K562 (cell line): ENCODE measurements around the gene CCDC7. TPM values are rescaled to one million over a fixed set of nuclear protein-coding genes. Genes with fewer than 3 reads are reported as not detected.

ENCODE experiments used
- ATAC-seq: fragments of 200-7000 bp; cut with Tn5 transposase; 3 replicates; pipeline ENCODE4 v1.9.1; 2020; ENCODE audit warnings: moderate library complexity
- BruUV-seq: library from RNA; stranded (reverse); fragments of 400-500 nt; replicated peaks from 2 replicates; lab custom pipeline; 2021; lab: Mats Ljungman, UMichigan
- CTCF ChIA-PET: fragments of 300-600 bp; formaldehyde crosslinking; extraction: SDS; loops from one replicate; lab custom pipeline; 2021; ENCODE audit warnings: low intra/inter-chr PET ratio; lab: Yijun Ruan, JAX
- POLR2A ChIA-PET: fragments of 300-600, 350-650 bp; sonication (Branson Sonifier 250); formaldehyde crosslinking; extraction: SDS; loops from one replicate; lab custom pipeline; 2021; ENCODE audit warnings: antibody characterized with exemption, inconsistent platforms; lab: Yijun Ruan, JAX
- DNase-seq, 4 experiments: peaks; one replicate each; pipeline versions ENCODE4 v3.0.0 to v3.0.0-alpha.2; 2011 to 2018; ENCODE audit warnings: low spot score in 3 of 4, mixed read lengths in 3 of 4; ENCODE audit errors: extremely low read depth in 1 of 4
- FAIRE-seq: peaks from 2 replicates; lab custom pipeline; 2011; peaks lifted over from hg19 to GRCh38; lab: Jason Lieb, UNC
- H2AFZ ChIP-seq: 2 replicates; pipeline ENCODE4 v1.6.0; 2011; ENCODE audit warnings: low read depth, low read length, control low read depth, inconsistent platforms
- H3K27ac ChIP-seq: fragments of 200-600 bp; 3 replicates; pipeline ENCODE4 v1.8.0; 2011; ENCODE audit warnings: low read depth, mild to moderate bottlenecking, control low read depth, inconsistent platforms, low read length, moderate library complexity, mixed read lengths; ENCODE audit errors: extremely low read depth
- H3K27me3 ChIP-seq, 2 experiments: fragments of 300-600 bp in 1 of 2; 2 replicates in 1 of 2; 3 replicates in 1 of 2; pipeline versions ENCODE4 v1.6.0 to v1.8.0; 2011; ENCODE audit warnings: inconsistent platforms in 2 of 2, low read length in 2 of 2, mild to moderate bottlenecking in 1 of 2, mixed read lengths in 1 of 2, moderate library complexity in 1 of 2; ENCODE audit not compliant: control insufficient read depth in 2 of 2, insufficient read depth in 2 of 2
- H3K36me3 ChIP-seq: fragments of 300-600 bp; 3 replicates; pipeline ENCODE4 v1.8.0; 2011; ENCODE audit warnings: mild to moderate bottlenecking, low read length, inconsistent platforms; ENCODE audit not compliant: control insufficient read depth, insufficient read depth
- H3K4me1 ChIP-seq, 2 experiments: fragments of 200-600 bp in 1 of 2; replicated peaks in 1 of 2; 2 replicates in 1 of 2; 3 replicates in 1 of 2; pipeline versions ENCODE4 v1.5.1 to v1.8.0; 2011; ENCODE audit warnings: inconsistent platforms in 2 of 2, low read length in 2 of 2, mild to moderate bottlenecking in 1 of 2, mixed read lengths in 1 of 2, moderate library complexity in 1 of 2; ENCODE audit not compliant: control insufficient read depth in 2 of 2, insufficient read depth in 2 of 2
- H3K4me2 ChIP-seq: 2 replicates; pipeline ENCODE4 v1.6.1; 2011; ENCODE audit warnings: low read length, control low read depth, inconsistent platforms, mixed read lengths; ENCODE audit not compliant: insufficient read depth
- H3K4me3 ChIP-seq: fragments of 200-600 bp; sonication (generic), shearing (Covaris generic); 2 replicates; pipeline ENCODE4 v1.5.1; 2016; ENCODE audit warnings: control low read depth, inconsistent platforms
- H3K79me2 ChIP-seq: fragments of 200-600 bp; 3 replicates; pipeline ENCODE4 v1.8.0; 2011; ENCODE audit warnings: low read length, inconsistent platforms; ENCODE audit not compliant: control insufficient read depth, insufficient read depth
- H3K9ac ChIP-seq, 2 experiments: 2 replicates each; pipeline versions ENCODE4 v1.6.0 to v1.6.1; 2011; ENCODE audit warnings: low read depth in 2 of 2, low read length in 2 of 2, control low read depth in 1 of 2, inconsistent platforms in 1 of 2, mild to moderate bottlenecking in 1 of 2, mixed read lengths in 1 of 2; ENCODE audit not compliant: insufficient read depth in 1 of 2
- H3K9me1 ChIP-seq: one replicate; pipeline ENCODE4 v1.6.0; 2011; ENCODE audit warnings: inconsistent platforms, mild to moderate bottlenecking, low read length, moderate library complexity; ENCODE audit not compliant: control insufficient read depth, insufficient read depth
- H3K9me3 ChIP-seq: replicated peaks from 2 replicates; pipeline ENCODE4 v1.5.1; 2011; ENCODE audit warnings: low read depth, low read length, inconsistent platforms; ENCODE audit not compliant: control insufficient read depth, insufficient read depth
- H4K20me1 ChIP-seq: replicated peaks from 2 replicates; pipeline ENCODE4 v1.6.1; 2011; ENCODE audit warnings: low read length, inconsistent platforms, mixed read lengths; ENCODE audit not compliant: control insufficient read depth, insufficient read depth
- BRD4 ChIP-seq: fragments of 200-600 bp; sonication (generic); IDR thresholded peaks from 2 replicates; pipeline ENCODE4 v1.6.1; 2017; ENCODE audit warnings: inconsistent platforms
- EGR1 ChIP-seq: fragments of 450-650 bp; conservative IDR thresholded peaks from 2 replicates; pipeline ENCODE4 v1.6.1; 2017; ENCODE audit warnings: mild to moderate bottlenecking
- ETV6 ChIP-seq, 3 experiments: fragments of 150-350 bp in 1 of 3; sonication (generic) in 1 of 3; formaldehyde crosslinking in 1 of 3; IDR thresholded peaks; 2 replicates each; pipeline versions ENCODE4 v1.6.1 to v1.8.0; 2014 to 2022; ENCODE audit warnings: borderline replicate concordance in 2 of 3, low read depth in 2 of 3, antibody characterized with exemption in 1 of 3, low read length in 1 of 3, mild to moderate bottlenecking in 1 of 3, missing genetic modification reagents in 1 of 3
- PRPF4 ChIP-seq: fragments of 200-400 bp; formaldehyde crosslinking; IDR thresholded peaks from one replicate; pipeline ENCODE4 v1.6.1; 2017; ENCODE audit warnings: low read length, low read depth, mild to moderate bottlenecking; ENCODE audit not compliant: insufficient read depth, poor library complexity, severe bottlenecking
- WGBS: fragments of 100-300 bp; shearing (Covaris generic); methylation state at CpG from one replicate; pipeline ENCODE4 v1.1.6; 2016; ENCODE audit warnings: low coverage, mixed read lengths; ENCODE audit not compliant: insufficient coverage; ENCODE audit errors: missing lambda C conversion rate; 5-methylcytosine and 5-hydroxymethylcytosine counted together
- in situ Hi-C: fragments of 300-500 bp; cut with MboI; formaldehyde crosslinking; loops from 4 replicates; pipeline ENCODE4 v1.15.0; 2018; ENCODE audit warnings: inconsistent platforms, mixed read lengths
- intact Hi-C: fragments of 100-400 bp; cut with micrococcal nuclease; formaldehyde crosslinking; loops from 2 replicates; pipeline ENCODE4 v1.14.2; 2022
- polyA plus RNA-seq, 8 experiments: library from polyadenylated mRNA; depleted of rRNA in 4 of 8; stranded (reverse) in 5 of 8; unstranded in 3 of 8; fragments of >200 nt; fragmentation: Nextera tagmentation in 2 of 8; fragmentation: Illumina TruSeq in 1 of 8; extraction: Ambion mirVana in 2 of 8; extraction: Trizol in 1 of 8; gene quantifications; 2 replicates each; pipeline versions ENCODE4 v1.2.1 to v1.2.3, GENCODE V29; 2011 to 2014; ENCODE audit warnings: inconsistent platforms in 1 of 8, missing spikeins in 1 of 8
- total RNA-seq, 7 experiments: library from RNA; depleted of rRNA in 6 of 7; stranded (reverse); fragments of >200 nt in 6 of 7; fragmentation: Illumina TruSeq in 2 of 7; extraction: Trizol in 2 of 7; gene quantifications; 2 replicates each; pipeline versions ENCODE4 v1.2.1 to v1.2.3, GENCODE V29; 2011 to 2021; ENCODE audit warnings: low replicate concordance in 1 of 7
- TF ChIP-seq, protein P1 (sequence below): sonication (generic); formaldehyde crosslinking; IDR thresholded peaks from 2 replicates; pipeline ENCODE4 v1.8.0; 2022; ENCODE audit warnings: mild to moderate bottlenecking, missing genetic modification reagents, borderline replicate concordance

Gene CCDC7
- total and polyA plus RNA-seq, 9 of the 15 experiments (the other 6 are each of a cell fraction or from before 2014, with no cell fraction given), result 1.5 to 6.6 (median 2.7) TPM

DNA sequence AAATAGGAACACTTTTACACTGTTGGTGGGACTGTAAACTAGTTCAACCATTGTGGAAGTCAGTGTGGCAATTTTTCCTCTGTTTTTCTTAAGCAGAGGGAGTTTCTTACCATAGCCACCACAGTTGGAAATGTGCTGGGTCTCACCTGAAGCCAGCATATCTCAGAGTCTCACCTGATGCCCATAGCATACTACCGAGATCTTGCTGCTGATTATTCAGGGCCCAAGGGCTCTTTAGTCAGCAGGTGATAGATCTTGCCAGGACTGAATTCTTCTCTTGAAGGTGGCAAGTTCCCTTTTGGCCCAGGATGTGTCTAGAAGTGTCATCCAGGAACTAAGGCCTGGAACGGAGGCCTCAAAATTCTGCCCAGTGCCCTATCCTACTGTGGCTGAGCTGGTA is 215.4 kb downstream of the CCDC7 start:
- intact Hi-C loops (no loop called here), in situ Hi-C loops (no loop called here)
- Histone ChIP-seq H4K20me1 (no peaks in the 10 kb centered on the region), H3K4me1 (no peaks in the 10 kb centered on the region), H3K27ac (no peak overlapping the region), H3K79me2 (no peaks in the 10 kb centered on the region), H3K9me1 (no peaks in the 10 kb centered on the region), H3K27me3 (no peaks in the 10 kb centered on the region), H2AFZ (no peak overlapping the region), H3K4me3 (no peak overlapping the region), H3K4me2 (no peak overlapping the region), H3K9me3 (no peaks in the 10 kb centered on the region), H3K9ac (no peak overlapping the region), H3K36me3 (no peaks in the 10 kb centered on the region)
- TF ChIP-seq, protein P1, sequence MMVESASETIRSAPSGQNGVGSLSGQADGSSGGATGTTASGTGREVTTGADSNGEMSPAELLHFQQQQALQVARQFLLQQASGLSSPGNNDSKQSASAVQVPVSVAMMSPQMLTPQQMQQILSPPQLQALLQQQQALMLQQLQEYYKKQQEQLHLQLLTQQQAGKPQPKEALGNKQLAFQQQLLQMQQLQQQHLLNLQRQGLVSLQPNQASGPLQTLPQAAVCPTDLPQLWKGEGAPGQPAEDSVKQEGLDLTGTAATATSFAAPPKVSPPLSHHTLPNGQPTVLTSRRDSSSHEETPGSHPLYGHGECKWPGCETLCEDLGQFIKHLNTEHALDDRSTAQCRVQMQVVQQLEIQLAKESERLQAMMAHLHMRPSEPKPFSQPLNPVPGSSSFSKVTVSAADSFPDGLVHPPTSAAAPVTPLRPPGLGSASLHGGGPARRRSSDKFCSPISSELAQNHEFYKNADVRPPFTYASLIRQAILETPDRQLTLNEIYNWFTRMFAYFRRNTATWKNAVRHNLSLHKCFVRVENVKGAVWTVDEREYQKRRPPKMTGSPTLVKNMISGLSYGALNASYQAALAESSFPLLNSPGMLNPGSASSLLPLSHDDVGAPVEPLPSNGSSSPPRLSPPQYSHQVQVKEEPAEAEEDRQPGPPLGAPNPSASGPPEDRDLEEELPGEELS, result no peak
- no peak for TF ChIP-seq BRD4
- no peak for TF ChIP-seq ETV6 (IDR thresholded peaks at IDR 0.05; ENCODE audit: borderline replicate concordance in 1 of 2, low read depth in 2 of 2, low read length in 1 of 2)
- TF ChIP-seq ETV6 (CRISPR knock-in tag; IDR thresholded peaks at IDR 0.05; ENCODE audit: borderline replicate concordance), result no peak
- no peak for TF ChIP-seq EGR1
- TF ChIP-seq PRPF4, result no peak
- POLR2A ChIA-PET, result no interaction called here
- no peak for FAIRE-seq
- no peak for DNase-seq
- CTCF ChIA-PET, result no interaction called here
- WGBS, result 0% methylated on average over 2 of the region's 2 CpGs
- ATAC-seq, result no peak
- BruUV-seq, result no TSS peak
